H1 (cell line): Measurements from ENCODE around the gene CCAR1.

Experiments used
- CEBPB ChIP-seq: IDR thresholded peaks from 2 replicates; pipeline ENCODE4 v1.6.1; 2012; ENCODE audit warnings: low read depth, low read length
- CTCF ChIP-seq, 3 experiments: IDR thresholded peaks; 1 replicate in 2 of 3; 2 replicates in 1 of 3; pipeline versions ENCODE4 v1.5.1 to v1.6.1; 2011; ENCODE audit warnings: low read length in 3 of 3, mild to moderate bottlenecking in 3 of 3, inconsistent platforms in 2 of 3, low read depth in 1 of 3, moderate library complexity in 1 of 3; ENCODE audit not compliant: insufficient read depth in 1 of 3; ENCODE audit errors: control extremely low read depth in 1 of 3
- EZH2 ChIP-seq: fragments of 200-600 bp; sonication (generic); IDR thresholded peaks from 2 replicates; pipeline ENCODE4 v1.7.1; 2012; ENCODE audit warnings: low read depth, mild to moderate bottlenecking, moderate library complexity, low read length, inconsistent platforms; ENCODE audit not compliant: severe bottlenecking
- GABPA ChIP-seq: IDR thresholded peaks from 2 replicates; pipeline ENCODE4 v1.6.1; 2011; ENCODE audit warnings: mild to moderate bottlenecking, low read length, moderate library complexity, borderline replicate concordance; ENCODE audit not compliant: insufficient read depth
- HDAC6 ChIP-seq: IDR thresholded peaks from one replicate; pipeline ENCODE4 v1.7.1; 2012; ENCODE audit warnings: low read depth, mild to moderate bottlenecking, inconsistent platforms, low read length, moderate library complexity
- JUND ChIP-seq: IDR thresholded peaks from 2 replicates; pipeline ENCODE4 v1.6.1; 2011; ENCODE audit warnings: mild to moderate bottlenecking, improper control_type of control experiment, low read length
- MAFK ChIP-seq: IDR thresholded peaks from 2 replicates; pipeline ENCODE4 v1.6.1; 2012; ENCODE audit warnings: low read depth, mild to moderate bottlenecking, improper control_type of control experiment, low read length
- POLR2A ChIP-seq, 2 experiments: IDR thresholded peaks; 1 replicate in 1 of 2; 2 replicates in 1 of 2; pipeline ENCODE4 v1.6.1; 2011; ENCODE audit warnings: low read depth in 2 of 2, low read length in 2 of 2, mild to moderate bottlenecking in 2 of 2; ENCODE audit errors: control extremely low read depth in 1 of 2
- POLR2AphosphoS5 ChIP-seq: IDR thresholded peaks from 2 replicates; pipeline ENCODE4 v1.6.1; 2011; ENCODE audit warnings: low read depth, low read length
- RAD21 ChIP-seq, 2 experiments: IDR thresholded peaks in 1 of 2; conservative IDR thresholded peaks in 1 of 2; 2 replicates each; pipeline ENCODE4 v1.6.1; 2011; ENCODE audit warnings: low read depth in 2 of 2, low read length in 2 of 2, improper control_type of control experiment in 1 of 2, inconsistent platforms in 1 of 2, mild to moderate bottlenecking in 1 of 2, moderate library complexity in 1 of 2
- SP1 ChIP-seq: IDR thresholded peaks from 2 replicates; pipeline ENCODE4 v1.6.1; 2011; ENCODE audit warnings: low read depth, low read length
- SUZ12 ChIP-seq: fragments of 200-600 bp; sonication (generic); IDR thresholded peaks from 2 replicates; pipeline ENCODE4 v1.6.1; 2012; ENCODE audit warnings: mild to moderate bottlenecking, inconsistent platforms, low read length, moderate library complexity, mixed read lengths

- TF ChIP-seq CTCF (IDR thresholded peaks at IDR 0.05; ENCODE audit: control extremely low read depth in 1 of 3, insufficient read depth in 1 of 3, low read depth in 1 of 3, low read length in 3 of 3) (no peak), GABPA (no peak), JUND (no peak), HDAC6 (no peak), EZH2 (no peak), POLR2AphosphoS5 (no peak), SP1 (no peak), SUZ12 (no peak), POLR2A (IDR thresholded peaks at IDR 0.05; ENCODE audit: control extremely low read depth in 1 of 2, low read depth in 2 of 2, low read length in 2 of 2) (no peak), RAD21 (IDR thresholded peaks at IDR 0.05 in 1 of 2, conservative IDR thresholded peaks at IDR 0.05 in 1 of 2; ENCODE audit: low read depth in 2 of 2, low read length in 2 of 2) (no peak), CEBPB (no peak), MAFK (no peak)
Observed at GRCh38 chr10:68813559-68813958, 92.5 kb downstream of the CCAR1 start.
